ENCODE data around the gene NUP133.
"Not testable (repeated sequence)": the region's sequence is repeated elsewhere in the genome, so short reads cannot be mapped to it uniquely, and the experiment has no call there.

- not testable (repeated sequence) for TF ChIP-seq POLR2A (IDR thresholded peaks at IDR 0.05; ENCODE audit: low read length); GATA1 (IDR thresholded peaks at IDR 0.05; ENCODE audit: low read depth, low read length)
Measured at GRCh38 chr1:229475859-229476258, 32.3 kb downstream of the NUP133 start.
